ENCODE data around the gene ADK.
A peak's percentile ranks its signal among the peaks of the same experiment; 100 is the strongest.

Gene ADK

GRCh38 chr10:74164716-74165529, 13.9 kb downstream of the ADK start:
- in situ Hi-C loops (cut with HindIII; ENCODE audit: low sequenced_read_pairs) = no loop called here
- no peak for DNase-seq (ENCODE audit: low read depth)
- TF ChIP-seq, protein P1, sequence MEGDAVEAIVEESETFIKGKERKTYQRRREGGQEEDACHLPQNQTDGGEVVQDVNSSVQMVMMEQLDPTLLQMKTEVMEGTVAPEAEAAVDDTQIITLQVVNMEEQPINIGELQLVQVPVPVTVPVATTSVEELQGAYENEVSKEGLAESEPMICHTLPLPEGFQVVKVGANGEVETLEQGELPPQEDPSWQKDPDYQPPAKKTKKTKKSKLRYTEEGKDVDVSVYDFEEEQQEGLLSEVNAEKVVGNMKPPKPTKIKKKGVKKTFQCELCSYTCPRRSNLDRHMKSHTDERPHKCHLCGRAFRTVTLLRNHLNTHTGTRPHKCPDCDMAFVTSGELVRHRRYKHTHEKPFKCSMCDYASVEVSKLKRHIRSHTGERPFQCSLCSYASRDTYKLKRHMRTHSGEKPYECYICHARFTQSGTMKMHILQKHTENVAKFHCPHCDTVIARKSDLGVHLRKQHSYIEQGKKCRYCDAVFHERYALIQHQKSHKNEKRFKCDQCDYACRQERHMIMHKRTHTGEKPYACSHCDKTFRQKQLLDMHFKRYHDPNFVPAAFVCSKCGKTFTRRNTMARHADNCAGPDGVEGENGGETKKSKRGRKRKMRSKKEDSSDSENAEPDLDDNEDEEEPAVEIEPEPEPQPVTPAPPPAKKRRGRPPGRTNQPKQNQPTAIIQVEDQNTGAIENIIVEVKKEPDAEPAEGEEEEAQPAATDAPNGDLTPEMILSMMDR (IDR thresholded peaks at IDR 0.05; ENCODE audit: low read depth, low read length, missing control alignments) = no peak
- no peak overlapping the region for H3K4me3 ChIP-seq (ENCODE audit: low read depth, low read length)

DNA sequence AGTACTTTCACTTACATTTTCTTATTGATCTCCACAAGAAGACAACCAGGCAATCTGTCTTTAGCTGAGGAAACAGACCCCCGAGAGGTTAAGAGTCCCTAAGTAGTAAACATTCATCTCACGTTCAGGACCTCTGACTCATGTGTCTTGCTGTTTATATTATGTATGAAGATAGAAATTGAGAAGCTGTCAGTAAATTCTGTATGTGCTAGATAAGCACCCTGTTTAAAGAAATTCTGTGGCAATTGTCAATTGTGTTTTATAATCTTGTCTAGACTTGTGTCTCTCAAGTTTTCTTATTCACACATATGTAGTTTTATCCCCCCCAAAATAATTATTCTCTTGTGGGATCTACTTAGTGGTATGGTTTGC, 14.5 kb downstream of the ADK start:
- in situ Hi-C loops (cut with HindIII; ENCODE audit: low sequenced_read_pairs) = no loop called here
- no peak for DNase-seq (ENCODE audit: low read depth)
- H3K4me3 ChIP-seq (ENCODE audit: low read depth, low read length) = no peak overlapping the region
- TF ChIP-seq, protein P1 (IDR thresholded peaks at IDR 0.05; ENCODE audit: low read depth, low read length, missing control alignments) = no peak

DNA sequence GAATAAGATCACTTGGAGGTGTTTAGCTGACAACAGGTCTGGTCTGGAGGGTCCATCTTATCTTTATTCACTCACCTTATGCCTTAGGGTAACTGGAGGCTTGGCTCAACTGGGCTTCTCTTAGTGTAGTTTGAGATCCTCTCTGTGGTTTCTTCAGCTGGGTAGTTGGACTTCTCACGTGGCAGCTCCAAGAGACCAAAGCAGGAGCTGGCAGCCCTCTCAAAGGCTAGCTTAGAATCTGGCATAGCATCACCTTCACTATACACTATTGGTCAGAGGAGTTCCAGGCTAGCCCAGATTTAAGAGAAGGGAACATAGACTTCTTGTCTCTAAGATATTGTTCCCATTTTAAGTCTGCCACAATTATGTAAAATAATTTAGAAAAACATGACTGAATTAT, 16.4 kb downstream of the ADK start:
- no peak overlapping the region for H3K4me3 ChIP-seq (ENCODE audit: low read depth, low read length)
- in situ Hi-C loops (cut with HindIII; ENCODE audit: low sequenced_read_pairs) = no loop called here
- no peak for DNase-seq (ENCODE audit: low read depth)
- TF ChIP-seq, protein P1 (IDR thresholded peaks at IDR 0.05; ENCODE audit: low read depth, low read length, missing control alignments) = no peak

GRCh38 chr10:74171625-74172024, 20.6 kb downstream of the ADK start:
- DNase-seq (ENCODE audit: low read depth) = no peak
- no peak overlapping the region for H3K4me3 ChIP-seq (ENCODE audit: low read depth, low read length)
- in situ Hi-C loops (cut with HindIII; ENCODE audit: low sequenced_read_pairs) = no loop called here
- TF ChIP-seq, protein P1 (IDR thresholded peaks at IDR 0.05; ENCODE audit: low read depth, low read length, missing control alignments) = no peak

GRCh38 chr10:74174521-74174920, 23.5 kb downstream of the ADK start:
- in situ Hi-C loops (cut with HindIII; ENCODE audit: low sequenced_read_pairs) = no loop called here
- DNase-seq (ENCODE audit: low read depth) = no peak
- no peak overlapping the region for H3K4me3 ChIP-seq (ENCODE audit: low read depth, low read length)
- TF ChIP-seq, protein P1 (IDR thresholded peaks at IDR 0.05; ENCODE audit: low read depth, low read length, missing control alignments) = no peak

DNA sequence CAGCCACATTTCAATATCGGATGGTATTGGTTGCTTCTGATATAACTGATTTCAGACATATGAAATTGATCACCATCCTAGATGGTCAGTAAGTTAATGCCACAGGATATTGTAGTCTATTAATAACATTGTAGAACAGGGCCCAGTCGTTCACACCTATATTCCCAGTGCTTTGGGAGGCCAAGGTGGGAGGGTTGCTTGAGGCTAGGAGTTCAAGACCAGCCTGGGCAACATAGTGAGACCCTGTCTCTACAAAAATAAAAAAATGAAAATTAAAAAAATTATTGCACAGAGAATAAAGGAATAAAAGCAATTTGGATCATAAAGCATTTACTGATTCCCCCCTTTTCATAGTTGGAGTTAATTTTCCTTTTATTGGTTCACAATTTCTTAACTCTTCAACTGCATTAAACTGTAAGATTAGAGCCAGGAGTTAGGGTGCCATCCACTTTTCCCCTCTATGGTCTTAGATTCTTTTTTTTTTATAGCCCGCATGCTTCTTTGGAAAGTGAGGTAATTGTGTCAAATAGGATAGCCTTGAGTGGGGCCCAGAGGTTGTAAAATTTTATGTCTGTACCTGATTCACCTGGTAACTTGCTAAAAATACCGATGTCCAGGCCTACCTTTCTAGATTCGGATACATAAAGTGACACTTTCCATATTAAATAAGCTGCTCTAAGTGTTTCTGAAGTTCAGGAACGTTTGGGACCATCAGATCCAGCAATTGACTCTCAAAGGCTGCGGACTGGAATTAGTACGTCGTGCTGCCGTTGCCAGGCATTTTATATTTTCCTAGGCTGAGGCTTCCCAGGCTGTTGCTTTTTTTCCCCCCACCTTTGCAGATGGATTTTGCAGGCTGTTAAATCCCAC, 24.7 kb downstream of the ADK start:
- H3K4me3 ChIP-seq (ENCODE audit: low read depth, low read length) = peak overlapping the region; percentile 59
- in situ Hi-C loops (cut with HindIII; ENCODE audit: low sequenced_read_pairs) = no loop called here
- TF ChIP-seq, protein P1 (IDR thresholded peaks at IDR 0.05; ENCODE audit: low read depth, low read length, missing control alignments) = no peak
- no peak for DNase-seq (ENCODE audit: low read depth)
